ENCODE data around the gene SNCAIP.
A peak's percentile ranks its signal among the peaks of the same experiment; 100 is the strongest.
"Not testable (repeated sequence)": the region's sequence is repeated elsewhere in the genome, so short reads cannot be mapped to it uniquely, and the experiment has no call there.

SNCAIP gene

DNA sequence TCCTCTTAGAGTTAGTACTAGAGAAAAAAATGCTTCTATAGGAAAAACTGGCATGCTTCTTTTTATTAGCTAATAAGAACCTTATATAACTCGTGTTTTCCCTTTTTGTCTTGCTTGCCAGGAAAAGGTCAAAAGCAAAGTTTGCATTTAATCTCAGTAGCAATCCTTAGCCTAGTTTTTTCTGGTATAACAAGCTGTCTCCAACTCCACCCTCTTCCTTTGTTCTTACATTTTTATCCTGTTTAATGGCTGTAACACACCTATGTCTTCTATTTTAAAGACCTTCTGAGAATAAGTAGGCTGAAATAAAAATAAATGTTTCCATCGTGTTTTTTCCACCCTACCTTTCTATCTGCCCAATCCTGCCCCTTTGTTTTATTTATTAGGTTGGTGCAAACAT lies 158.3 kb downstream of the SNCAIP start:
- DNase-seq: no peak

DNA sequence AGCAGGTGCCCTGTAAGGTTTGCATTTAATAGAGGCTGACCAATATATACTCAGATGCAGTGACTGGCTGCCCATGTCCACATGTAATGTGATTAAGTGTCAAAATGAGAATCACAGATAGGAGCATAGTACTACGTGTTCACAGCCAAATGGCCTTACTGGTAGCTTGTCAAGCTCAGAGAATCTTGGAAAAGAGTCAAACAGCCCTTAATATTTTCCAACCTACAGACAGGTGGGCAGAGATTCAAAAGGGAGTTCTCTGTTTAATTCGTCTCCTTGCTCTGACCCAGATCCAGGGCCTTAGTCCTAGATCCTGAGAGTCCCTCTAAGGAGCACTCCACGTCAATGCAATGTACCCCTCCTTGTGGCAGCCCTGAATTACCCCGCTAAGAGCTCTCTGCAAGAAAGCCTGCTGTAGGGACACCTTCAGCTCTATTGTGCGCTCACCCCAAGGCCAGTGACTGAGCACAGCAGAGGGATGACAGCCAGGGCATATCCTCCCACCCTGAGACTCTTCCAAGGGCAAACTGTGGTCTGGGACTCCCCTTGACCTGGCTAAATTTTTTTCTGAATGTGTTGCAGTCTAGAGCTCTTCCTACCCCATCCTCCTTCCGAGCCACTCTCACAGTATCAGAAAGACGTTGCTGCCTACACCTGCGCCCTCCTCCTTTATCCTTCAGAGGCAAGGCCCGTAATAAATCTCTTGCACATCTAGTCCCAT lies 159.2 kb downstream of the SNCAIP start:
- DNase-seq: no peak

DNA sequence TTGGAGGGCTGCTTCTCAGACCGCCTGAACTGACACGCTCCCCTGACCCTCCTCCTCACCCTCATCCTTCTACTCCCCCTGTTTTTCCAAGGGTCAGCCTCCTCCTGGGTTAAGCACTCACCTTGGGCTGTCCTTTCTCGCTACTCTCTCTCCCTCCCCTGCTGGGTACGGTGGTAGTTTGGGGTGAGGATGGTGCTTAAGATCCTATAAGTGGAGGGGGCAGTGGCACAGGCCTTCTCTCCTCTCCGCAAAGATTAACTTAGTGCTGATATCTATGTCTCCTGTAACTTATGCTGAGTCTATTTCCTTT lies 159.7 kb downstream of the SNCAIP start:
- no peak for DNase-seq

DNA sequence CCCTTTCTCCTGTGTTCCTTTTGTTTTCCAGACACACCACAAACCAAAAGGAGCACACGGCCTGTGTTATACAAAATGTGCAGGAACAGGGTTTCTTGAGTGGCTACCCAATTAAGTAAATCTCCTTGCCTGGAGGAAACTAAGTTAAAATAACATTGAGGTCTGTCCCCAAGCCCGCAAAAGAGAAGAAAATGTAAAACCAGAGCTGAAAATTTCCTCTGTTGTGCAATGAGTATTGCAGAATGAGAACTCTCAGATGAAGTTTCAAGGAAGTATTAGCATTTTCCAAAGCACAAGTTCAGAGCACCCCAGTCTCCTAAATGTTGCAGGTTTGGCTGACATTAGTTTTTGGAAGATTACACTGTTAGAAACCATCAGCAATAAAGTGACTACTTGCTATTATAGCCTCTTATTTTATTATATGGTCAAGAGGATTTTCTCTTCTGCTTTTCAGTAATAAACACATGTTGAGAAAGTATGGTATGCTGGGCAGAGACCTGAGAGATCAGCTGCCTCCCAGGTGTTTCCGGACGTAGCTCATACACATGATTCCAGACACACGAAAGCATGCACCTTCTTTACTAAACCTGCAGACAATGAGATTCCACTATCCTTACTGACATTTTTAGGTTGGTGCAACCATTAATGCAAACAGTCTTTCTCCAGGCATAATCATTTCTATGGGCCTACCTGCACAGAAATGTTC lies 161.3 kb downstream of the SNCAIP start:
- DNase-seq: no peak

DNA sequence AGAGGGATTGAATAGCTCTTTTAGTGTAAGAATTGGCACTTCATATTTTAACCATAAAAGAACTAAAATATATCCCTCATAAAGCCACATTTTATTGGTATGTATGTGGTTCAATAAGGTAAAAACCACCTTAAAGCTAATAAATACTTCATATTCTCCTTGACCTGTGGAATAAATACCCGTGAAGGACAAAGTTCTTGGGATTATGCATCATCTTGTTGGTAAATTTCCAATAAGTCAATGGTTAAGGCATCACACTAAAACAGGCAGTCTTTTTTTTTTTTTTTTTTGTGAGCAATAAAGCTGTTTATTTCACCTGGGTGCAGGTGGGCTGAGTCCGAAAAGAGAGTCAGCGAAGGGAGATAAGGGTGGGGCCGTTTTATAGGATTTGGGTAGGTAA lies 161.9 kb downstream of the SNCAIP start:
- DNase-seq: no peak

DNA sequence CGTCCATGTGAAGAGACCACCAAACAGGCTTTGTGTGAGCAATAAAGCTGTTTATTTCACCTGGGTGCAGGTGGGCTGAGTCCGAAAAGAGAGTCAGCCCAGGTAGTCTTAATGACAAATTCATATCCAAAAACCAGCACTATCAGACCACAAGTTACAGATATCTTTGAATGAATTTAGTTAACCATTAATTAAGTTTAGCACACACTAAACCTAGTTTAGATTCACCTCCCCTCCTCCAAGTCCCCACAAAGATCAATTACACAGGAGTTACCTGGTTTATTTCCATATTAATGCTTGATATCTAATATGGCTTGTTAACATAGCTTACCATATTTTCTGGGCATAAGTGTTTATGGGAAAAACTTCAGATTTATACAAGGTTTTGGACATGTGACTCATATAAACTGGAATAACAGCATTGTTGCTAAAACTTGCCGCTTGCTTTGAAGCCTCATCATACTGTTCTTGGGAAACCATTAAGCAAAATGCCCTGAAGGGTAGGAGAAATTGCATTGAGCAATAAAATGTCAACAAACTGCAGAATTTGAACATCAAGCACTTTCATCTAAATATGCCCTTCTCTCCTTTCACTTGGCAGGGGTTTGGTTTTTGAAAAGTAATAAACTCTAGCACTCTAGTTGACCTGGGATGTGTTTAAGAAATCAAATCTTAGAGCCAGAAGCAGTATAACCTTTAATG lies 166.9 kb downstream of the SNCAIP start:
- DNase-seq: no peak

DNA sequence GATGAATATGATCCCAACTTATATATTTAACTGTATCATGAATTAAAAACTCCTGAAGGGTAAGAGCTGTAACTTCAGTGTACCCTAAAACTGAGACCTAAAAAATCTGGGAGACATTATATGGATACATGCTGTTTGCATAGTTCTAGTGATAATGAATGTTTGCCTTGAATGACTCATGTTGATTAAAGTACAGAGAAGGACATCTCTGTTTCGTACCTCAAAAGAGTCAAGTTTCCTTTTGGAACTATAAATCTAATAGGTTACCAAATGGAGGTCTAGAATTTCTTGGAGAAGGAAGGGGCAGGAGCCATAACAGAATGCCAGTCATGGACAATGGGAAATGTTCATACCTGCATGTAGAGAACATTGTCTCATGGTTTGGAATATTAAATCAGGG lies 168.1 kb downstream of the SNCAIP start:
- no peak for DNase-seq

DNA sequence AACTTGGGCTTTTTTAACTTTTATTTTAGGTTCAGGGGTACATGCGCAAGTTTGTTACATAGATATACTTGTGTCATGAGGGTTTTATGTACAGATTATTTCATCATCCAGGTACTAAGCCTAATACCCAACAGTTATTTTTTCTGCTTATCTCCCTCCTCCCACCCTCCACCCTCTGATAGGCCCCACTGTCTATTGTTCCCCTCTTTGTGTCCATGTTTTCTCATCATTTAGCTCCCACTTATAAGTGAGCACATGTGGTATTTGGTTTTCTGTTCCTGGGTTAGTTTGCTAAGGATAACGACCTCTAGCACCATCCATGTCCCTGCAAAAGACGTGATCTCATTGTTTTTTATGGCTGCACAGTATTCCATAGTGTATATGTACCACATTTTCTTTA lies 172.1 kb downstream of the SNCAIP start:
- no peak for DNase-seq

DNA sequence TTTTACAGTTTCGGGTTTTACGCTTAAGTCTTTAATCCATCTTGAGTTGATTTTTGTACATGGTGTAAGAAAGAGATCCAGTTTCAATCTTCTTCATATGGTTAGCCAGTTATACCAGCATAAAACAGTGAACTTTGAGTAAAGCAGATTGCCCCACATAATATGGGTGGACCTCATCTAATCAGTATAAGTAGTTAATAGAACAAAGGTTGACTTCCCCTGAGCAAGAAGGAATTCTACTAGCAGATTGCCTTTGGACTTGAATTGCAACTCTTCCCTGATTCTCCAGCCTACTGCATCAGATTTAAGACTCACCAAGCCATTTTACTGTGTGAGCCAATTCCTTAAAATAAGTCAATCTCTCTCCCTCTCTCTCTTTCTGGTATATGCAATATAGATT lies 173.2 kb downstream of the SNCAIP start:
- no peak for DNase-seq

DNA sequence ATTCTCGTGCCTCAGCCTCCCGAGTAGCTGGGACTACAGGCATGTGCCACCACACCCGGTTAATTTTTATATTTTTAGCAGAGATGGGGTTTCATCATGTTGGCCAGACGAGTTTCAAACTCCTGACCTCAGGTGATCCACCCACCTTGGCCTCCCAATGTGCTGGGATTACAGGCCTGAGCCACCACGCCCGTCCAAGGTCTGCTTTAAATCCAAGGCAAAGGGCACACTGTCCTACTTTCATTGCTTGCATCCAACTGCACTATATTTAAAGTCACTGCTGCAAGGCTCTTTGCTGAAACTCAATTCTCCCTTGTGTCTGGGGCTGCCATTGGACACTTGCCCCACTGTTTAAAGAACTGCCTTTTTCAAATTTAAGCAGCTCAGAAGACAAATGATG lies 174.6 kb downstream of the SNCAIP start:
- DNase-seq: not testable (repeated sequence)

DNA sequence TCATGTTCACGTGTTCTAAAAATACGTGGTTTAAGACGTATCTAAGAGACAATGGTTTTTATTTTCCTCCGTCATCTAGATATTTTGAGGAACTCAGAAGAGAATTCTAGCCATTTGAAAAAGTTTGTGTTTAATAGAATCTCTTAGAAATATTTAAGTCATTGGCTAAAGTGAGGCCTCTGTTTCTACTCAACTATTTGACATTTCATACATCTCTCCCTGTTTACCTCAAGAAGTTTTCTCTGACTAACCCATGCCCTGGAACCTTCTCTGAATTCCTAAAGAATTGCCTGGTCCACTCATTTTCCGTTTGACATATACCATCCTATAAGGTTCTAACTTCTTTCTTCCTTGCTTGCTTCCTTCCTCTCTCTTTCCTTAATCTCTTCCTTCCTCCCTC lies 178.7 kb downstream of the SNCAIP start:
- no peak for DNase-seq

DNA sequence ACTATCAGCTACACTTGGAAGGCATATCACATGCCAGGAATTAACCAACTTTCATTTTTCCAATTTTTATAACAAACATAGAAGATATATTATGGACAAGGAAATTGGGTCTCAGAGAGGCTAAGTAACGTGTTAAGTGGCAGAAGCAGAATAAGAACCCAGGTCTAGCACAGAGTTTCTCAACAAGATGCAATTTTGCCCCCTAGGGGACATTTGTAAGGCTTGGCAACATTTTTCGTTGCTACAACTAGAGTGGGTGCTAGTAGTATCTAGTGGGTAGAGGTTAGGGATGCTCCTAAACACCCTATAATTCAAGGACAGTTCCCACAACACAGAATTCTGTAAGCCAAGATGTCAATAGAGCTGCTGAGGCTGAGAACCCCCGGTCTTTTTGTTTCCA lies 180.6 kb downstream of the SNCAIP start:
- no peak for DNase-seq

DNA sequence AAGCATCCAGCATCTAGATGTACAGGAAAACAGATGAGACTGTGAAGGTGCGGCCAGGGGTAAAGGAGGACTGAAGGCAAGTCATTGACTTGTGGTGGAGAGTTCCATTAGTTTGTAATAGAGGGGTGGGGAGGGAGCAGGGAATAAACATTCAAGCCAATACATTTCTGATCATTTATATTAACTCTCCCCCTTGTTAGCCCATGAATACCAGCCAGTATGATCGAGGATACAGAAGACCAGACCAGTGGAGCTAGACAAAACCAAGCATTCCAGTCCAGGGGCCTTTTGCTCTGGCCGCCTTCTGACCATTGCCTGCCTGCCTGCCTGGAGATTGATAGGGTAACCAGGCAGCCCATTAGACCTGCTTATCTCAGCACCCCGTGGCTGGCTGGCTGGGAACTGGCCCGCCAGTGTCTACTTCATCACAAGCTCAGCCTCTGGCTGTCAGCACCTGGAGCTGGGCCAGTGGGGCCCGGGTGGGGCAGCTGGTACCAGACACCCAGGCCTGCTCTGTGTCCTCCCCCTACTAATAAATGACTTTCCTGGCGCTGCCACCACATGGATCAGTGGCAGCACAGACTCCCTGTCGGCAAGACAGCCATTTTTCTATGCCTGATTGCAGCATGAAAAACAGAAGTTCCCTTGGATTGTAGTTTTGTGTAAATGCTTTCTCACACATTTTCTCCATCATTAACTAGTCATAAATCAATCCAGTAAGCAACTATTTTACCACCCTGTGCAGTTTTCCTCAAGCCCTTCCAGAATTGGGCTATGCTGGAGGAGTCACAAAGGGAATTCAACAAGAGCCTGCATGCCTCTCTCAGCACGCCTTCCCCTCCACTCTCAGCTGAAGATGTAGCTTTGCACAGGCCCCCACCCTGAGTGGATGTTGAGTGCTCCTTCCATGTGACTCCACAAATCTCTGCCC lies 181.3 kb downstream of the SNCAIP start:
- no peak for DNase-seq

DNA sequence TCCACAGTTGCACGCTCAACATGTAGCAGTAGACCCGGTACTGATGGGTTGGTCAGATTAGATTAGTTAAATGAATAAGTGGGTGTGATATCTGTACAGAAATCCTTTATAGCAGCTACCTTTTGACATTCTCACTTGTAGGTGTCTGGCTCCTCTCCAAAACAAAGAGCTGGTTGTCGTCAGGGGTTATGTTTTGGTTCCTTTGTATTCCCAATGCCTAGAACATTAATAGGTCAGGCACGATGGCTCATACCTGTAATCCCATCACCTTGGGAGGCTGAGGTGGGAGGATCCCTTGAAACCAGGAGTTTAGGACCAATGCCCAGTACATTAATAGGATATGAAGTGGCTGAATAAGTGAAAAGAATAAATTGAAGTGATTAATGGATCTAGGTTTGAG lies 182.1 kb downstream of the SNCAIP start:
- DNase-seq: no peak

DNA sequence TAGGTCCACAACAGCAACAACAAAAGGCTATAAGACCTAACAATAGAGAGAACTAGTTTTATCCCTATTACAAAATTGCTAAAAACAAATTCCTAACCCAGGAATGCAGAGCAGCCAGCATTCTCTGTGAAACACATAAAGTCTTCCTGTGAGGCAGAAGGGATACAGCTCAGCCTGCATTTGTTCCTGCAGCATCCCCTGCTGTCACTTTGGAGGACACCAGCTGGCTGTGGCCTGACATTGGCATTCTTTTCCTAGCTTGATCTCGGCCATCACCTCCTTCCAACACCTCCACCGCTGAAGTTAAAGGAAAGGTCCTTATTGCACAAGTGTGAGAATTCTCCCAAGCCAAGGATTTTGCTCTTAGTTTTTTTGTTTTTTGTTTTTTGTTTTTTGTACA lies 186.1 kb downstream of the SNCAIP start:
- DNase-seq: no peak

DNA sequence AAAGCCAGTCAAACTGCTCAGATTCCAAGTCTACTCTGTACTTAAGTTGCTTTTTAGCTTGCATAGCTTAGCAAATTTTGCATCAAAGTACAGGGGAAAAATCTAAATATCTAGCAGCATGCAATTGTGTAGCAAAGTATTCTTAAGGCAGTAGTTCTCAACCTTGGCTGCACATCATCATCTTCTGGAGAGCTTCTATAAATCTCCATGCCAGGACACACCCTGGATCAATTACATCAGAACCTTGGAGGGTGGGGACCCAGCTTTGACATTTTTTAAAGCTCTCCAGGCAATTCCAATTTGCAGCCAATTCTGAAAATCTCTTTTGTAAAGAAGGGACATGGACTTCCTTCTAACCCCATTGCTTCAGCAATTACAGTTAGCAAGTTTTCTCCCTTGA lies 187.5 kb downstream of the SNCAIP start:
- no peak for DNase-seq

DNA sequence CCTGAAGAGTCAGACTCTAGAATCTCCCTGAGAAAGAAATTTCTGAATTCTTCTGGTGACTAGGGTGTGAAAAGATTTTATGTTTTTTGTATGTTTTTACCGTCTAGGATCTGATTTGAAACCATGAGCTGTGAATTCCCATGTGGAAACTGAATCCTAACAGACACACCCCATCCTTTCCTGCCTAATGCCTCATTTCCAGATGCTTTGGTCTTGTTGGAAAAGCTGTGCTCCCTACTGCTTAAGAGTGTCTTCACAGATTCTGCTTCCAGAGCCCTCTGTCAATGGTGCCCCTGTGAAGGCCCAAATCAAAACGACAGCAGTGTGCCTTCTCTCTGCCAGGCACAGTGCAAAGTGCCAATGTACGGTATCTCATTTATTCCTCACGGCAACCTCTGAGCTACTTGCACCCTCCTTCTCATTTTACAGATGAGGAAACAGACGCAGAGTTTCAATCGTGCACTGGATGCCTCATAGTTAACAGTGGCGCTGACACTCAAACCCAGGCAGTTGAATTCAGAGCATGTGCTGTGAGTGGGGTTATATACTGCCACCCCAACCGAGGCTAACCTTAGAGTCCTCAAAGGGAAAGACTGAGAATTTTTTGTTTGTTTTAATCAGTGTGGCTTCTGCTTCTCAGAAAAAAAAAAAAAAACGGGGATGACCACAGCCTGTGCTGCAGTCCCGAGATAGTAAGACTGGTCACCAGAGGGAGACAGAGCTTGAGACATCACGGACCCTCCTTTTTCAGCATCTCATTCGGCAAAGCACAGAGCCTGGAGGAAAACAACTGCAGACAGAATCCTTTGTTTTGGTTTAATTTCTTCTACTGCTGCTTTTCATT lies 188.4 kb downstream of the SNCAIP start:
- peak; percentile 17 for DNase-seq

DNA sequence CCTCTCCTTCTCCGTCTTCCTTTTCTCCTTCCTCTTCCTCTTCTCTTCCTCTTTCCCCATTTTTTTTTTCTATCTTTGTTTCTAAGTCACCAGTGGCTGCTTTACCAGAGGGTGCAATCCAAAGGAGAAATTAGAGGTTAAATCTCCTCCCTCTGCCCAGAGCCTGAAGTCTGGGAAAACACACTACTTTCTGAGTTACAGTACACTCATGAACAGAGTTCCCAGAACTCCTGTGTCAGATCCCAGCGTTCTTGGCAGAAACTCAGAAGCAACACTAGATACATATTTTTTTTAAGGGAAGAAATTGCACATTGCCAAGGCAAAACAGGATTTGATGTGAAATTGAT lies 189.0 kb downstream of the SNCAIP start:
- no peak for DNase-seq

DNA sequence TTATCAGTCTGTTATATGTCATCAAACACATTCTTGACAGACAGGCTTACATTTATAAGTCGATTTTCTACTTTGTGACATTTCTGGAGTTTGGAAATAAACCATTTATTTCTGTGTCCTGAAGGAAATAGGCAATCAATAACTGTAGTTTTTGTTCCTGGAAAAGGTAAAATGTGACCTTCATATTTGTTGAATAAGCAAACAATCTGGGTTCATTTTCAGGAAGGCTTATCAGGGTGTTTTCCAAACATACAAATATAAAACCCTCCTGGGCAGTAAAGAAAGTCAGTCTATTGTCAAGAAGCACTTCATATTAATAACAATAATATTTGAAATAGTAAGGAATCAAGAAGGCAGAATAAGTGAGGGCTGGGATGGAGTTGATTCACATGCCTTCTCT lies 195.0 kb downstream of the SNCAIP start:
- no peak for DNase-seq

DNA sequence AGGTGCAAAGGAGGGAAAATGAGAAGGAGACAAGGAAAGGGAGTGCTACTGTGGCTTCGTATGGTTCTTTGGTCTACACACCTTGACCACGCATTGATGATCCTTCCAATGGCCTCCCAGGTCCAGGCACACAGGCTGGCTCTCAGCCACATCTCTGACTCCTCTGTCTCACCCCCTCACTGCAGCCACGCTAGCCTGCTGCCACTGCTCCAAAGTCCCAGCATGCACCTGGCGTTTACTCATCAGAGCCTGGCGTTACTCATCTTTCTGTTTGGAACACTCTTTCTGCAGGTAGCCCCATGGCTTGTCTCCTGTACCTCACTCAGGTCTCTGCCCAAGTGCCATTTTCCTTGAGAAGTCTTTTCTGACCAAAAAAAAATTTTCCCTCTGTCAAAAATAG lies 195.5 kb downstream of the SNCAIP start:
- DNase-seq: no peak

DNA sequence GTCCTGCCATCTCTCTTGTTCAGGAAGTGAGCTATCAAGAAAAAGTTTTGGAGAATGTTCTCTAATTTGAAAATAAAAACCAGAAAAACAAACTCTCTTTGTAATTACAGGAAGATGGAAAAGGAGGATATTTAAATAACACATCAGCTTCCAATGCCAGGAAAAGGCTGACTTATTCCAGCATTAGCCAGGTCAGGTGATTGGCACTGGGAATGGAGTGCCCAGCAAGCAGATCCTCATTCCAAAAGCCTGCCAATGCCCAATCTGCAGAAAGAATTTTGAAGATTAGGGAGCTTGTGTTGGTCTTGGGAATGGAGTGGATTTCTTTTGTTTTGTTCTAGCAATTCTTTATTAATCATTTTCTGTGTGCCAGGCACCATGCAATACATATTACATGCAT lies 196.6 kb downstream of the SNCAIP start:
- DNase-seq: no peak
